ACC112 (cell line): ENCODE measurements around the gene GUCY1A2.

Source experiments
- H2AFZ ChIP-seq: fragments of 200-600 bp; sonication (generic); one replicate; pipeline ENCODE4 v1.6.0; 2017; ENCODE audit warnings: antibody characterized with exemption, low read length; ENCODE audit not compliant: unreplicated experiment
- H3K27ac ChIP-seq: fragments of 200-600 bp; sonication (generic); 2 replicates; pipeline ENCODE4 v1.5.1; 2014; ENCODE audit warnings: low read depth, mild to moderate bottlenecking, antibody characterized with exemption, low read length, moderate library complexity
- H3K27me3 ChIP-seq: fragments of 200-600 bp; sonication (generic); 2 replicates; pipeline ENCODE4 v1.6.1; 2014; ENCODE audit warnings: mild to moderate bottlenecking, antibody characterized with exemption, low read length, moderate library complexity, mixed read lengths; ENCODE audit not compliant: insufficient read depth
- H3K36me3 ChIP-seq: fragments of 200-600 bp; sonication (generic); 2 replicates; pipeline ENCODE4 v1.6.1; 2016; ENCODE audit warnings: mild to moderate bottlenecking, antibody characterized with exemption, low read length, moderate library complexity, mixed read lengths; ENCODE audit not compliant: insufficient read depth
- H3K4me1 ChIP-seq: fragments of 200-600 bp; sonication (generic); one replicate; pipeline ENCODE4 v1.6.1; 2016; ENCODE audit warnings: low read length, mixed read lengths; ENCODE audit not compliant: insufficient read depth, unreplicated experiment, control insufficient read depth
- H3K4me3 ChIP-seq: fragments of 200-600 bp; sonication (generic); 2 replicates; pipeline ENCODE4 v1.5.1; 2014; ENCODE audit warnings: mild to moderate bottlenecking, low read depth, low read length
- H3K79me2 ChIP-seq: fragments of 200-600 bp; sonication (generic); one replicate; pipeline ENCODE4 v1.6.0; 2016; ENCODE audit warnings: low read length; ENCODE audit not compliant: control insufficient read depth, unreplicated experiment, insufficient read depth

Gene GUCY1A2

DNA sequence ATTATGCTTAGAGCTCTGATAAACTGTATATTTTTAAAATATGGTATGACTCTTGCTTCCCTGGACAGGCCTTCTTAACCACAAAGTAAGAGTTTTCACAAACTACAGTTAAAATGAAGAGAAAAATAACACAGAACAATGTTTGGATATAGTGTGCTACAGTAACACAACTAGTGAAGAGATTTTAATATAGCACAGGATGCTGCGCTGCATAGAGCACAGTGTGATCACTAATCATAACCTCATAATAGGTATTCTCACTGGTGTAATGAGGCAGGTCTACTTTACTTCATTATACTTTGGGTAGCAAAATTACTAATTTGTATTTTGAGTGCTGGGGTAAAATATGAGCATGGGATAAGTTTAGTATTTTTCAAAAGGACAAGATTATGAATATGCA, 256.5 kb downstream of the GUCY1A2 start:
- H3K27ac ChIP-seq = no peak overlapping the region
- no peaks in the 10 kb centered on the region for H3K4me1 ChIP-seq
- H2AFZ ChIP-seq = no peak overlapping the region
- H3K36me3 ChIP-seq = no peaks in the 10 kb centered on the region
- no peak overlapping the region for H3K4me3 ChIP-seq
- H3K27me3 ChIP-seq = peaks cover 11% of the 10 kb centered on the region
- H3K79me2 ChIP-seq = no peaks in the 10 kb centered on the region

DNA sequence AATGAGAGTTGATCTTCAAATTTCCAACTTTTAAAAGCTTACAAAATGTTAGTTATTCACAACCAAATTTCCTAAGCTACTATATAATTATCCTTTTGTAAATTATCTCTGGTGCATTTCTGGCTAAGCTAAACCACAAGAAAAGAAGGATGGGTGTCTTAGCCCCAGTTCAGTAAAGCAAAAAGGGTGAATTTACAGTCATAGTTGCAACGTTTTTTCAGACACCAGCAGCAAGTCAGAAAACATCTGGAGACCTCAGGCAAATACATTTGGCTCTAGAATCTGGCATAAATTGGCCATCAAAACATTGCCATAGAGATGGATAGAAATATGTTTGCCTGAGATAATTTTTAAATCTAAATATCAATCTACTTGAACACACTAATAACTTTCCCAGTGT, 257.0 kb downstream of the GUCY1A2 start:
- Histone ChIP-seq H3K27me3 (peaks cover 11% of the 10 kb centered on the region), H3K36me3 (no peaks in the 10 kb centered on the region), H3K79me2 (no peaks in the 10 kb centered on the region), H3K4me1 (no peaks in the 10 kb centered on the region), H3K27ac (no peak overlapping the region), H3K4me3 (no peak overlapping the region), H2AFZ (no peak overlapping the region)

DNA sequence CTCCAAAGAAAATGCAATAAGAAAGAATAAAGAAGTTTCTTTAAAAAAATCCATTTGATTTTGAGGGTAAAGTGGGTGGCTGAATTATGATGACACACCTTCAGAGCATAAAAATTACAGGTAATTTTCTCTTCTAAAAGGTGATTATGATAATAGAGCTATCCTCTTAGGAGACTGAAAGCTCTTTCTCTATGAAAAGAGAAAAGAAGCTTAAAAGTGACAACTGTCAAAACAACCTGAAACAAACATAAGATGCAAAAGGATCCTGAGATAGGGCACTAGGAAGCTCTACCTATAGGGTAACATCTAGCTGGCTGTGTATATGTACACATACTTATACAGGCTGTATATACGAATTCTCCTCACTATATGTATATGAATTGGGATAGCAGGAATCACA, 270.2 kb downstream of the GUCY1A2 start:
- no peaks in the 10 kb centered on the region for H3K4me1 ChIP-seq
- peaks cover 36% of the 10 kb centered on the region for H3K27me3 ChIP-seq
- H3K79me2 ChIP-seq = no peaks in the 10 kb centered on the region
- H2AFZ ChIP-seq = no peak overlapping the region
- H3K36me3 ChIP-seq = no peaks in the 10 kb centered on the region
- no peak overlapping the region for H3K27ac ChIP-seq
- H3K4me3 ChIP-seq = no peak overlapping the region

DNA sequence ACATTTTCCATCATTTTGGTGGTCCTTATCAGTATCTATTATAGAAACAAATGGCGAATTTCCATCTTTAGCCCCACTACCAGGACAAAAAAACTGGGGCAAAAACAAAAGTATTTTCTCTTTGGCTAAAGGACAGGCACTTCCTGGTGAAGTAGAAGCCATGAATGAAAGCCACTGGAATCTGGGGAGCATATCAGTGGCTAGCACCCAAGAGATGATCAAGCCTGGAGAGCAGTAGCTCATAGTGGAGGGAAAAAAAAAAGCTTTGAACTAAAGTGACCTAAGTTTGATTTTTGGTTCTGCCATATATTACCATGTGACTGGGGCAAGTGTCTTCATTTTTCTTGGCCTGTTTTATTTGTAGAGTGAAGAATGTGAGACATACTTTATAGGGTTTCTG, 272.3 kb downstream of the GUCY1A2 start:
- Histone ChIP-seq H3K27me3 (peaks cover 36% of the 10 kb centered on the region), H3K27ac (no peak overlapping the region), H3K4me1 (no peaks in the 10 kb centered on the region), H2AFZ (no peak overlapping the region), H3K36me3 (no peaks in the 10 kb centered on the region), H3K79me2 (no peaks in the 10 kb centered on the region), H3K4me3 (no peak overlapping the region)

DNA sequence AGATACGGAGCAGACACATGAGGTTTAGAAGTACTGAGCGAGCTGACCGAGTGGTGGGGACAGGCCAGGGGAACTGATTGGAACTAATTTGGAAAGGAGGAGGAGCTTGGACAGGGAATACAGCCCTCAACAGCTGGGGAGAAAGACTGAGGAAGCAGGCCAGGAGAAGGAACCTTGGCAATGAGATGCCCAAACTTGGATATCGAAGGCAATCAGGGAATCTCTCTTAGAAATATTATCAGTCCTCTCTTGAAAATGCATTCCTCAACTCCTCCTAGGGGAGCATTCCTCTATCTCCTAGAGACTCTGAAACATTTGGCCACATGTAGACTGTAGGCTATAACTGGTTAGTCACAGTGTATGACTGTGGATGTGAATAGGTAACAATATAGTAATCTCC, 284.6 kb downstream of the GUCY1A2 start:
- Histone ChIP-seq H2AFZ (no peak overlapping the region), H3K27ac (no peak overlapping the region), H3K4me3 (no peak overlapping the region), H3K79me2 (no peaks in the 10 kb centered on the region), H3K4me1 (no peaks in the 10 kb centered on the region), H3K27me3 (no peaks in the 10 kb centered on the region), H3K36me3 (no peaks in the 10 kb centered on the region)

DNA sequence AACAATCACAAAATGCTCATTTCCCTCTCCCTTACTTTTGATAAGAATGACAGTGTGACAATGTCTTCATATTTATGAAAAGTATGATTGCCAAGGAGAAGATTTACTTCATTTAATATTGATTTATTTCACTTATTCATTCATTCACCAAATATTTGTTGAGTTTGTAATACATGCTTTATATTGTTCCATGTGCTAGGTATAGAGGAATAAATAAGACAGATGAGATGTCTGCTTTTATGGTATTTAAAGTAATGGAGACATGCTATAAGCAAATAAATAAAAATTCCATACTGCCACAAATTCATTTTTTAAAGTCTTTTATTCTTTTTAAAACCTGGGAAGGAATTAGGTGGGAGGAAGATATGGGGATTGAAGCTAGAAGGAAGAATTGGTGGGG, 289.4 kb downstream of the GUCY1A2 start:
- peaks cover 12% of the 10 kb centered on the region; the same call in 1 of the 2 replicates for H3K27me3 ChIP-seq
- no peaks in the 10 kb centered on the region for H3K36me3 ChIP-seq
- no peaks in the 10 kb centered on the region for H3K4me1 ChIP-seq
- no peak overlapping the region for H2AFZ ChIP-seq
- no peak overlapping the region for H3K4me3 ChIP-seq
- no peak overlapping the region for H3K27ac ChIP-seq
- H3K79me2 ChIP-seq = no peaks in the 10 kb centered on the region

DNA sequence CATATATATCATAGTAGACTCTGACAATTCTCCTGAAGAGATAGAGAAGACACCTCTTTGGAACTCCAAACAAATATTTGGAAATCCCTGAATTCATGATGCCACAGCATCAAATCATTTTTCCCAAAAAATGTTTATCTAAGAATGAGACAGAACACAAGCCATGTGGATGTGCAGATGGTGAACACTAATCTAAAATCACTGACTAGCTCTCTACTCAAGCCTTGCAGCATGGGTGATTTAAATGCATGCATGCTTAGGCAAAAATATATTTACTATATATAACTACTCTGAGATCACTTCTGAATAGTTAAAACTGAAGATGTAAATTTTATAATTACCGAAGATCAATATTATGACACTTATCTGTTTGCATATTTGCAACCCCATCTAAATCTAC, 289.9 kb downstream of the GUCY1A2 start:
- Histone ChIP-seq H3K4me3 (no peak overlapping the region), H3K27me3 (peaks cover 12% of the 10 kb centered on the region; the same call in 1 of the 2 replicates), H3K27ac (no peak overlapping the region), H3K36me3 (no peaks in the 10 kb centered on the region), H3K4me1 (no peaks in the 10 kb centered on the region), H3K79me2 (no peaks in the 10 kb centered on the region), H2AFZ (no peak overlapping the region)

DNA sequence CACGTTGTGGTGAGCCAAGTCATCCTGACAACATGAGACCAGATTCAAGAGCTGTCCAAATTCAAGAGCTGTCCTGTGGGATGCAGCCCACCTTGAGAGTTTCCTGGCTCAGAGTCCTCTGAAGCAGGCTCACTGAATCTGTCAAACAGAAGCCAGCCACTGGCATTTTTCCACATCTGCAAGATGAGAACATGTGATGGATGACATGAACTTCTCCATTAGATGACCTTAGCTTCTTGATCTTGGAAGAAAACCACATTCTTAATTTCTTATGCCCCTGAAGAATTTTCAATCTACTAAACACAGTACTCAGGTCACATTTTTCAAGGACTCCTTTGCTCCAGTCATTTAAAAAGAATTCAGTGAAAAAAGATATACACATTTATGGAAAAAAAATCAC, 291.0 kb downstream of the GUCY1A2 start:
- H3K27ac ChIP-seq = no peak overlapping the region
- no peaks in the 10 kb centered on the region for H3K4me1 ChIP-seq
- no peak overlapping the region for H3K4me3 ChIP-seq
- no peaks in the 10 kb centered on the region for H3K36me3 ChIP-seq
- no peak overlapping the region for H2AFZ ChIP-seq
- no peaks in the 10 kb centered on the region for H3K79me2 ChIP-seq
- peaks cover 12% of the 10 kb centered on the region; the same call in 1 of the 2 replicates for H3K27me3 ChIP-seq

DNA sequence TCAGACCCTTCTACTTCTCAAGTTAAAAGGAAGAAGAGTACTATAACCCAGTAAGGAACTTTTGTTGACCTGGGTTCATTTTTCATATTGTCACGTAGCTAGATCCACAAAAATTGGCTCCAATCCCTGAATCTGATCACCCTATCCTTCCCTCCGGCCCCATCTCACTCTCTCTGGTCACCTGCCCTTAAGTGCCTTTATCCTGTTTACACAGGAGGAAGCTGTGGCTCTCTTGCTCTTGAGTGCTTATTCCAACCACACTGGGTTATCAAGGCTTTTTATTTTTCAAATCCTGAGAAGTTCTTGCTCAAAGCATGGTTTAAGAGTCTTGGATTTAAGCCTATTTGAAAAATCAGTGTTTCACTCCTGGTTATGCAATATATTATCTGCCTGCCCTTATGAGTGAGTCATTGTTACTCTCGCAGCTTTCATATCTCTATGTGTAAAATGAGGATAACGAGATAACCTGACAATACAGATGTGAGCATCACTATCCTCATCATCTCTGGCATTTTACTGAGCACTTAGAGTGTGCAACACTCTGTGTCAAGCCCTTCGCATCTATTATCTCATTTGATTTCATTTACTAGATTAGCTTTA, 293.9 kb downstream of the GUCY1A2 start:
- Histone ChIP-seq H3K36me3 (no peaks in the 10 kb centered on the region), H3K4me3 (no peak overlapping the region), H3K4me1 (no peaks in the 10 kb centered on the region), H3K27me3 (peaks cover 12% of the 10 kb centered on the region; the same call in 1 of the 2 replicates), H3K27ac (no peak overlapping the region), H2AFZ (no peak overlapping the region), H3K79me2 (no peaks in the 10 kb centered on the region)

DNA sequence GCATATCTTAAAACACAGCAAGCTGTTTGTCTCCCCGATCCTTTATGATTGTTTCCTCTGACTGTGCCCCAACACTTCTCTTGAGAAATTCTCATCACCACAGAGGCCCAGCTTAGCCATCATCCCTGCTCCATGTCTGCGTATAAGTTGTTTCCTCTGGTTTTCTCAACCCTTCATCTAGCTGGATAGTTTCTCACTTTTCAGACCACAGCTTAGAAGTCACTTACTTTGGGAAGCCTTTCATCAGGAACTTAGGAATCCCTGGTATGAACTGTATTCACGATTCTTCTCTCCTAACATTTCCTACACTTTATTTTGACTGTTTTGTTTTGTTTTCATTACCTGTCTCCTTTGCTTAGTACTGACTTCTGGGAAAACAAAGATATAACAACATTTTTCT, 295.2 kb downstream of the GUCY1A2 start:
- Histone ChIP-seq H3K4me3 (no peak overlapping the region), H3K36me3 (no peaks in the 10 kb centered on the region), H3K79me2 (no peaks in the 10 kb centered on the region), H3K27ac (no peak overlapping the region), H2AFZ (no peak overlapping the region), H3K27me3 (peaks cover 10% of the 10 kb centered on the region; the same call in 1 of the 2 replicates), H3K4me1 (no peaks in the 10 kb centered on the region)

DNA sequence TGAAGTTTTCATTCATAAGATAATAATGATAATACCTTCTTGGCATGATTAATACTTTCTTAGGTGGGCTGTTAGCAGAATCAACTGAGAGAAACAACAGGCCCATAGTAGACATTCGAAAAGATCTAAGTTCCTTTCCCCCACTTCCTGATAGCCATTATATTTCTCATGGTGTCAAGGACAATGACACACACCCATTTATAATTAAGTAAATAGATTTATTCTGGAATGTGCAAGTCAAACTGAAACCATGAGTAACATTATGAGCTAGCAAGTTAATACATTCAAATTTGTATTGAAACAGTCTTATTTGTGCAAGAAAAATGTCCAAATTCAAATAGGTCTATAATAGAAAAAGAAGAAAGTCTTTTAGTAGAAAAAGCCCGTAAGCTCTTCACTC, 301.1 kb downstream of the GUCY1A2 start:
- Histone ChIP-seq H3K27ac (no peak overlapping the region), H3K79me2 (no peaks in the 10 kb centered on the region), H3K27me3 (no peaks in the 10 kb centered on the region), H3K4me1 (no peaks in the 10 kb centered on the region), H2AFZ (no peak overlapping the region), H3K4me3 (no peak overlapping the region), H3K36me3 (no peaks in the 10 kb centered on the region)
